Activated CD4-positive, alpha-beta T cell treated with anti-CD3 and anti-CD28 coated beads for 24 hours (primary cell): ENCODE data around the gene TMPRSS11E.
"Not testable (repeated sequence)": the region's sequence is repeated elsewhere in the genome, so short reads cannot be mapped to it uniquely, and the experiment has no call there.

Source experiments
- DNase-seq, 2 donors: peaks; one replicate each; pipeline ENCODE4 v3.0.0-alpha.2; 2020; ENCODE audit warnings: low read depth in 2 of 2

TMPRSS11E gene

GRCh38 chr4:68462691-68463090 lies 15.4 kb downstream of the TMPRSS11E start:
- no peak for DNase-seq

GRCh38 chr4:68463796-68464195 lies 16.5 kb downstream of the TMPRSS11E start:
- DNase-seq = no peak

DNA sequence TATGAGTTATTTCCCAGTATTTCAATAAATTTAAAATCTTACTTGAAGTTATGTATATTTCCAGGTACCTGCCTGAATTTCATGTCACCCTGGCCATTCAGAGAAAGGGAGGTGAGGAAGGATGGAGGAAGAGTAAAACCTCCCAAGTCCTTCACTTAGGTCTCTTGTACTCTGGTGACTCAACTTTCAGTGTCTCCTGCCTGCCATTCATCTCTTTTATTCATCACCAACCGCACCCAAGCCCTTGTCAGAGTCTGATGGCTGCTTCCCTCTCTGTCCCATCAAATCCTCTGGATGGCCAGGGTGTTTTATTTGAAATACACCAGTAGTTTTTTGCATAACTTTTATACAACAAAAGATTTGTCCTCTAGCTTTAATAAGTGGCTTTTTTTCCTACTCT lies 17.8 kb downstream of the TMPRSS11E start:
- no peak for DNase-seq

DNA sequence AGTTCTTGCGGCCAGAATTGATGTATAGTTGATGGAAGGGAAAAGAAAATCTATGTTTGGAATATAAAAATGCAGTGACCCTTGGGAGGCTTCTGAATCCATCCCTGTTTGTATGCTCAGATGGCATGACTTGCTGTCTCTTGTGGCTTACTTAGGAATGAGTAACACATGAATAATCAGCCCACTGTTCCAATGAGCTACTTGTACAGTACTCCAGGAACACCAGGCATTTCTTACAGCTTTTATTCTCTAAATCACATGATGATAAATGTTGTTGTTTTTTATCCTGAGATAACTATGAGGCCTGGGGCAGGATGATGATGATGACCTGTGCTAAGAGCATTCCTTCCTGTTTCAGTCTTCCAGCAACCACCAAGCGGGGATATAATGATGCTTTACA lies 18.9 kb downstream of the TMPRSS11E start:
- no peak for DNase-seq

DNA sequence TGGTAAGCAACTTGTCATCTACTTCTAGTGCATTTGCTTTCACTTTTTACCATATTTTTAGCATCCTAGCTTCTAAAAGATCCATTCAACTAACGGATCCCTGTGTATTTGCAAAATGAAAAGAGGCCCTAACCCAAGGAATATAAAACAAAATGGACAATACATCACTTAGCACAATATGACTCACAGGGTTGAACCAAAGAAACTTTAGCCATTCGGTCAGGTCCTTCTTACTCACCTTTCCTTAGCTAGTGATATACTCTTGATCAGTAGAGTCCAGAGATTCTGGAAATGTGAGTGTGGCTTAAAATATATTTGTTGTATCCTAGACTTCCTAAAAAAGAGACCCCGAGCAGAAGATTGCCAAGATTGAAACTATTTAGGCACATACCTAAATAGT lies 19.5 kb downstream of the TMPRSS11E start:
- DNase-seq = no peak

DNA sequence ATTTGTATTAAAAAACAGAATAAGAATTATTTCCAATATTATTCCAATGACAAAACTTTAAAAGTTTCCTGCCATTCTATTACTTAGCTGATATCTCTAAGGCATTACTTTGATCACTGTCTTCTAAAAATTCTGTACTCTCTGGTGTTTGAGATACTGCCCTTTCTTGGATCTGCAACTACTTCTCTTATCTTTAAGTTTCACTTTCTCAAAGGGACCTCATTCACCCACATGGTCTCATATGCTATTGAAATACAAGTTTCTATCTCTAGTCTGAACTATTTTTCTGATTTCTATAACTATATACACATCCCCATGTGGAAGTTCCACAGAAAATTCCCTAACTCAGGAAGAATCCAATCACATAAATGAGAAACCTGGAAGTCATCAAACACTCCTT lies 22.2 kb downstream of the TMPRSS11E start:
- no peak for DNase-seq

DNA sequence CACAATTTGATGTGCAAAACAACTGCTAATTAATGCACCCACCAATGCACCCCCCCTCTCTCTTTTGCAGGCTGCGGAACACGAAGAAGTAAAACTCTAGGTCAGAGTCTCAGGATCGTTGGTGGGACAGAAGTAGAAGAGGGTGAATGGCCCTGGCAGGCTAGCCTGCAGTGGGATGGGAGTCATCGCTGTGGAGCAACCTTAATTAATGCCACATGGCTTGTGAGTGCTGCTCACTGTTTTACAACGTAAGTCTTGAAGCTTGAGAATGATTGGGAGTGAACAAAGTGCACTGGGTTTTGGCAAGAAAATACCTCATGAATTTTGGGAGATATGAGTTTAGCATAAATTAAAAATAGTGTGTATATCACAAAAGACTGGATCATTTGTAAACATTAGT lies 28.9 kb downstream of the TMPRSS11E start:
- no peak for DNase-seq

DNA sequence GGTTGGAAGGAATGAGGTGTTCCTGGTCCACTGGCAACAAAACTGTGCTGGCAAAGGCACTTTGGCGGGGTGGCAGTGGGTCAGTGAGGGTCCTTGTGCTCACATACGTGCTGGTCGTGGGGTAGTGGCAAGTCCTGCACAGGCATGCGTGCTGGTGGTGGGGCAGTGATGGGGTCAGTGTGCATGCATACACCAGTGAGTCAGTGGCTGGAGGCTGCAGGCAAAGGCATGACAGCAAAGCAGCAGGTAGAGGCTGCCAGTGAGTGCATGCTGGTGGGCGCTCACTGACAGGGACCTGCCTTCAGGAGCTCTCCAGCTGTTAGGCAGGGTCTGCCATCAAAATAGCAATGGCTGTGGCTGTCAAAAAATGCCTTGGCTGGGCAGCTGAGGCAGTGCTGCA lies 42.1 kb downstream of the TMPRSS11E start:
- no peak for DNase-seq

DNA sequence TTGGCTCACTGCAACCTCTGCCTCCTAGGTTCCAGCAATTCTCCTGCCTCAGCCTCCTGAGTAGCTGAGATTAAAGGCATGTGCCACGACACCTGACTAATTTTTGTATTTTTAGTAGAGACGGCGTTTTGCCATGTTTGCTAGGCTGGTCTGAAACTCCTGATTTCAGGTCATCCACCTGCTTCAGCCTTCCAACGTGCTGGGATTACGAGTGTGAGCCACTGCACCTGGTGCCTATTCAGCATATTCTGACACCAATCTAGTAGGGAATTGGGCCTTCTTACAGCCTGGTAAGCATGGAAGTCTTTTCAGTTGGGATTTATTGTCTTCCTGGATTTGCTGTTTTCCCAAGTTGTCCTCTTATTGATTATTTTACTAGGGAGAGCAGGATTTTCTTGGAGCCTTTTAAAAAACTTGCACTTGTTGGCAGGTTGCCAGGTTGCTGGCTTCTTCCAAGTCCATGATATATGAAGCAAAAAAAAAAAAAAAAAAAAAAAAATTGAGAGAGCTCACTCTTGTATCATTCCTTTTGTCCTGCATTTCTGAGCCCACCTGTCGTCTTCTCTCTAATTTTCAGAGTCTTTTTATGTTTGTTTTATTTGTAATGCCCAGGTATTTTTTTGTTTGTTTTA lies 43.7 kb downstream of the TMPRSS11E start:
- no peak for DNase-seq

DNA sequence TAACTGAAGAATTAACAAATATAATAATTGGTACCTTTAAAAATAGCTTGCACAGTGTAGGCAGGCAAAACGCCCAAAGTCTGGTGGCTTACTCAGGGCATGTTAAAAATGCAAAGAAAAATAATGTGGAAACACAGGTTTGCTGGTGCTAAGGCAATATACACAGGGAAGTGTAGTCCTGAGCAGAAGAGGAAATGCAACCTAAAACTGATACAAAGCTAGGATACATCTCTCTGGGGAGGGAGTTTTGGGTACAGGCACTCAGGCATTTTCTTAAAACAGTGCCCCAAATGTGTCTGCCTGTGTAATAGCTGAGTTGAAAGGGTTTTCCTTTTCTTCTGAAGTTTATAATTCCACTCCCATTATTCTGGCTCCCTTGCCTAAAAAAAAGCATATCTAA lies 47.4 kb downstream of the TMPRSS11E start:
- DNase-seq = no peak

DNA sequence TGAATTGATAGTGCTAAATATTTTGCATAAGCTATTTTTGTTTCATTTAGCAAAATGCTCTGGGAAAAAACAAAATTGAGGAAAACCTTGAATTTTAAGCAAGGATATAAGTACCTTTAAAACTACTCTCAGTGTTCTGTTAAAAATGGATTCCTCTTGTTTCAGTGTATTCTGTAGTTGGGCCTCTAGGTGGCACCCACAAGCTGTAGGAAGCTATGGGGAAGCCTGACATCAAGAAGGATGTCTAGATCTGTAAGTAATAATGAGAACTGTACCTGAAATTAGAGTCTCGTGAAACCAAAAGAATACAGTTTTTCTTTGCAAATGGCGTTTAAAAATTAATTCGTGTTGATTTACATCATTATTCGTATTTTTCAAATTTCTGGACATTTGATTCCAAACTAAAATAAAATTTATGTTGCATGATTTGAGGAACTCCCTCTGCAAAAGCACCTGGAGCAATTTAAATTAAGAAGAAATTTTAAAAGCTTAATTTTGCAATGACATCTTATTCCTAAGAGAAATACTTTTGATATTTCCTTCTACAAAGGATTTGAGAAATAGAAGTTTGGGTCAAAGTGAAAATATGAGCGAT lies 51.2 kb downstream of the TMPRSS11E start:
- DNase-seq = peak; percentile 36 to 42

GRCh38 chr4:68499021-68499420 lies 51.8 kb downstream of the TMPRSS11E start:
- DNase-seq = no peak

- DNase-seq = not testable (repeated sequence)
Observed at GRCh38 chr4:68503462-68503861, 56.2 kb downstream of the TMPRSS11E start.

DNA sequence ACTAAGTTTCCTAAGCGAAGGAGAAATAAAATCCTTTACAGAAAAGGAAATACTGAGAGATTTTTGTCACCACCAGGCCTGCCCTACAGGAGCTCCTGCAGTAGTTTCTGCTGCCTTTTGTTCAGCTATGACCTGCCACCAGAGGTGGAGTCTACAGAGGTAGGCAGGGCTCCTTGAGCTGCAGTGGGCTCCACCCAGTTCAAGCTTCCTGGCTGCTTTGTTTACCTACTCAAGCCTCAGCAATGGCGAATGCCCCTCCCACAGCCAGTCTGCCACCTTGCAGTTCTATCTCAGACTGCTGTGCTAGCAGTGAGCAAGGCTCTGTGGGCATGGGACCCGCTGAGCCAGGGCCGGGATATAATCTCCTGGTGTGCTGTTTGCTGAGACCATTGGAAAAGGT lies 57.6 kb downstream of the TMPRSS11E start:
- DNase-seq = not testable (repeated sequence)

- DNase-seq = not testable (repeated sequence)
Observed at GRCh38 chr4:68505452-68505851, 58.2 kb downstream of the TMPRSS11E start.

DNA sequence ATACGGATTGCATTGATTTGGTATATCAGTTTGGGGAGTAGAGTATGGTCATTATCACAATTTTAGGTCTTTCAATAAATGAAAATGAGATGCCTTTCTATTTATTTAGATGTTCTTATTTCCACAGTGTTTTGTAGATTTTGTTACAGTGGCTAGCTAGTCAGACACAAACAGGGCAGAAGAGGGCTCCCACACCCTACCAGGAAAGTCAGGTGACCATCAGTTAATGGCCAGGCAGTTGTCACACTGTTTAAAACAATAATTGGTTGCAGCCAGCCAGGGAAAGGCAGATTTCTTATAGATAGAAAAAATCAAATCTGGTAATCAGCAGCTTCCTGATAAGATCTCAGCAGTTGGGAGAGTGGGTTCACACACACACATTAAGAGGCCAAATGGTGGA lies 71.6 kb downstream of the TMPRSS11E start:
- no peak for DNase-seq

- no peak for DNase-seq
Observed at GRCh38 chr4:68520985-68521384, 73.7 kb downstream of the TMPRSS11E start.

GRCh38 chr4:68522232-68522631 lies 75.0 kb downstream of the TMPRSS11E start:
- not testable (repeated sequence) for DNase-seq

DNA sequence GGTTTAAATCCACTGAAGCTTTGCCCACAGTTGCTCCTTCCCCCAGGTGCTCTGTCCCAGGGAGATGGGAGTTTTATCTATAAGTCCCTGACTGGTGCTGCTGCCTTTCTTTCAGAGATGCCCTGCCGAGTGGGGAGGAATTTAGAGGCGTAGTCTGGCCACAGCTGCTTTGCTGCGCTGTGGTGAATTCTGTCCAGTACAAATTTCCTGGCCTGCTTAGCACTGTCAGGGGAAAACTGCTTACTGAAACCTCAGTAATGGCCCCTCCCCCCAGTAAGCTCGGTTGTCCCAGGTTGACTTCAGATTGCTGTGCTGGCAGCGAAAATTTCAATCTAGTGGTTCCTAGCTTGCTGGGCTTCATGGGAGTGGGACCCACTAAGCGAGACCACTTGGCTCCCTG lies 88.7 kb downstream of the TMPRSS11E start:
- no peak for DNase-seq

GRCh38 chr4:68536375-68536774 lies 89.1 kb downstream of the TMPRSS11E start:
- DNase-seq = no peak

DNA sequence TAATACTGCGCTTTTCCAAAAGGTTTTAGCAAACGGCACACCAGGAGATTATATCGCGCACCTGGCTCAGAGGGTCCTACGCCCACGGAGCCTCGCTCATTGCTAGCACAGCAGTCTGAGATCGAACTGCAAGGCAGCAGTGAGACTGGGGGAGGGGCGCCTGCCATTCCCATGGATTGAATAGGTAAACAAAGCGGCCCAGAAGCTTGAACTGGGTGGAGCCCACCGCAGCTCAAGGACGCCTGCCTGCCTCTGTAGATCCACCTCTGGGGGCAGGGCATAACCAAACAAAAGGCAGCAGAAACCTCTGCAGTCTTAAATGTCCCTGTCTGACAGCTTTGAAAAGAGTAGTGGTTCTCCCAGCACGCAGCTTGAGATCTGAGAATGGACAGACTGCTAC lies 95.5 kb downstream of the TMPRSS11E start:
- DNase-seq = not testable (repeated sequence)
